Measurements from ENCODE around the gene DPP6.

Gene DPP6

GRCh38 chr7:154753226-154753625 is 701.0 kb downstream of the DPP6 start:
- Histone ChIP-seq H3K4me3 (ENCODE audit: low read length) (no peak overlapping the region), H3K27ac (ENCODE audit: low read length) (no peak overlapping the region), H3K9ac (ENCODE audit: low read depth, low read length) (no peak overlapping the region), H3K36me3 (ENCODE audit: insufficient read depth, low read depth, low read length) (no peaks in the 10 kb centered on the region), H3K9me3 (ENCODE audit: insufficient read depth, low read depth, low read length) (no peaks in the 10 kb centered on the region), H3K27me3 (ENCODE audit: insufficient read depth, low read length) (no peaks in the 10 kb centered on the region), H3K4me1 (ENCODE audit: insufficient read depth, low read length) (no peaks in the 10 kb centered on the region)

- H3K9ac ChIP-seq (ENCODE audit: low read depth, low read length): no peak overlapping the region
- no peaks in the 10 kb centered on the region for H3K4me1 ChIP-seq (ENCODE audit: insufficient read depth, low read length)
- no peak overlapping the region for H3K4me3 ChIP-seq (ENCODE audit: low read length)
- H3K36me3 ChIP-seq (ENCODE audit: insufficient read depth, low read depth, low read length): no peaks in the 10 kb centered on the region
- no peaks in the 10 kb centered on the region for H3K27me3 ChIP-seq (ENCODE audit: insufficient read depth, low read length)
- no peak overlapping the region for H3K27ac ChIP-seq (ENCODE audit: low read length)
- H3K9me3 ChIP-seq (ENCODE audit: insufficient read depth, low read depth, low read length): no peaks in the 10 kb centered on the region
Observed at GRCh38 chr7:154757756-154758155, 705.6 kb downstream of the DPP6 start.

DNA sequence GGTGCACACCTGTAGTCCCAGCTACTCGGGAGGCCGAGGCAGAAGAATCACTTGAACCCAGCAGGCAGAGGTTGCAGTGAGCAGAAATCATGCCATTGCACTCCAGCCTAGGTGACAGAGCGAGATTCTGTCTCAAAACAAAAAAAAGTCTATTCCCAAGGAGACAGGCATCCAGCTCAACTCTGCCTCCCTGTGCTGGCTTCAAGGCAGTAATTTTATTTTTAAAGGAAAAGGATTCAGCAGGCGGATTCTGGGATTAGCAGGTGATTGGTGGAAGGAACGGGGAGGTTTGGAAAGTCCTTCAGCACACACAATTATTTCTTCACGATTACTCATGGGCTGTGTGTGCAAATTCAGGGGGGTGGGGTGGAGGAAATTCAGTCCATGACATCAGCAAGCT is 707.8 kb downstream of the DPP6 start:
- no peak overlapping the region for H3K9ac ChIP-seq (ENCODE audit: low read depth, low read length)
- no peaks in the 10 kb centered on the region for H3K27me3 ChIP-seq (ENCODE audit: insufficient read depth, low read length)
- peaks cover 10% of the 10 kb centered on the region; the same call in 1 of the 2 replicates for H3K4me1 ChIP-seq (ENCODE audit: insufficient read depth, low read length)
- H3K4me3 ChIP-seq (ENCODE audit: low read length): no peak overlapping the region
- H3K36me3 ChIP-seq (ENCODE audit: insufficient read depth, low read depth, low read length): no peaks in the 10 kb centered on the region
- no peaks in the 10 kb centered on the region for H3K9me3 ChIP-seq (ENCODE audit: insufficient read depth, low read depth, low read length)
- no peak overlapping the region for H3K27ac ChIP-seq (ENCODE audit: low read length)

- Histone ChIP-seq H3K27me3 (ENCODE audit: insufficient read depth, low read length) (no peaks in the 10 kb centered on the region), H3K36me3 (ENCODE audit: insufficient read depth, low read depth, low read length) (no peaks in the 10 kb centered on the region), H3K9ac (ENCODE audit: low read depth, low read length) (no peak overlapping the region), H3K4me3 (ENCODE audit: low read length) (peak overlapping the region; percentile 12; the same call in 1 of the 2 replicates), H3K9me3 (ENCODE audit: insufficient read depth, low read depth, low read length) (no peaks in the 10 kb centered on the region), H3K27ac (ENCODE audit: low read length) (no peak overlapping the region), H3K4me1 (ENCODE audit: insufficient read depth, low read length) (peaks cover 20% of the 10 kb centered on the region; the same call in 1 of the 2 replicates)
Observed at GRCh38 chr7:154765118-154765517, 712.9 kb downstream of the DPP6 start.

- Histone ChIP-seq H3K27me3 (ENCODE audit: insufficient read depth, low read length) (no peaks in the 10 kb centered on the region), H3K9me3 (ENCODE audit: insufficient read depth, low read depth, low read length) (no peaks in the 10 kb centered on the region), H3K4me3 (ENCODE audit: low read length) (no peak overlapping the region), H3K9ac (ENCODE audit: low read depth, low read length) (no peak overlapping the region), H3K27ac (ENCODE audit: low read length) (no peak overlapping the region), H3K36me3 (ENCODE audit: insufficient read depth, low read depth, low read length) (no peaks in the 10 kb centered on the region), H3K4me1 (ENCODE audit: insufficient read depth, low read length) (peaks cover 20% of the 10 kb centered on the region; the same call in 1 of the 2 replicates)
Observed at GRCh38 chr7:154767142-154767541, 714.9 kb downstream of the DPP6 start.

- Histone ChIP-seq H3K9me3 (ENCODE audit: insufficient read depth, low read depth, low read length) (no peaks in the 10 kb centered on the region), H3K4me1 (ENCODE audit: insufficient read depth, low read length) (peaks cover 20% of the 10 kb centered on the region; the same call in 1 of the 2 replicates), H3K27me3 (ENCODE audit: insufficient read depth, low read length) (no peaks in the 10 kb centered on the region)
Observed at GRCh38 chr7:154767821-154768415, 715.7 kb downstream of the DPP6 start.

DNA sequence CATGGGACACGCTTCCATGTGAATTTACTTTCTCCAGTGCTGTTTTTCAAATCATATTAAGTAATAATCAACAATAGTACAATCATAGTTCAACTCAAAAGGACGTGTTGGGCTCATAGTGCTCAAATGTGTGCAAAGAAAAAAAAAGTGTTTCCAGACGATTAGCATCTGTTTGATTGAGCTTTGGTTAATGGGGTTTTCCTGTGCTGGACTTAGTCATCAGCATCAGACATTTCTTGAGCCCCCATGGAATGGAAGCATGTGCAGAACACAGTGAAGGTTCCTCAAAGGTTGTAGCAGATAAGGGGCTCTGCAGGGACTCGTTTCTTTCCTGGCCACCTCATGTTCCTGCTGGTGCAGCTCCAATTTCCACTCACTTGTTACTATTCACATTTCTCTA is 716.8 kb downstream of the DPP6 start:
- Histone ChIP-seq H3K27ac (ENCODE audit: low read length) (no peak overlapping the region), H3K36me3 (ENCODE audit: insufficient read depth, low read depth, low read length) (no peaks in the 10 kb centered on the region), H3K9me3 (ENCODE audit: insufficient read depth, low read depth, low read length) (no peaks in the 10 kb centered on the region), H3K4me3 (ENCODE audit: low read length) (no peak overlapping the region), H3K4me1 (ENCODE audit: insufficient read depth, low read length) (peaks cover 20% of the 10 kb centered on the region; the same call in 1 of the 2 replicates), H3K9ac (ENCODE audit: low read depth, low read length) (no peak overlapping the region), H3K27me3 (ENCODE audit: insufficient read depth, low read length) (no peaks in the 10 kb centered on the region)

More at GRCh38 chr7:154767821-154768415, 715.7 kb downstream of the DPP6 start:
- no peaks in the 10 kb centered on the region for H3K36me3 ChIP-seq (ENCODE audit: insufficient read depth, low read depth, low read length)
- no peak overlapping the region for H3K9ac ChIP-seq (ENCODE audit: low read depth, low read length)
- no peak overlapping the region for H3K27ac ChIP-seq (ENCODE audit: low read length)
- no peak overlapping the region for H3K4me3 ChIP-seq (ENCODE audit: low read length)

DNA sequence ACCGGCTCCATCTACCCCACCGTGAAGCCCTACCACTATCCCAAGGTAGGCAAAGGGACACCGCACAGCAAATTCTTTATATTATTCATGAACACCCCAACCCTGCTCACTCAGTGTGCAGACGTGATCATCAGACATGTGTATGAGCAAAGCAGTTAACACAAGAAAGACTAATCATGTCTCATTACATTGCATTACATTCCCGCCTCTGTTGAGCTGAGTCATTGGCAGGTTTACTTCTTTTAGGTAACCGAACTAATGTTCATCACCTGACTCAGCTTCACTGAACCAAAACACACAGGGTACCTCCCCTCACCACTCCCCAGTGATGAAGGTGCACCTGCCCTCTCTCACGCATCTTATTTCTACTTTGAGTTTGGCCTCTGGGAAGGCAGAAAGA is 717.3 kb downstream of the DPP6 start:
- Histone ChIP-seq H3K27ac (ENCODE audit: low read length) (no peak overlapping the region), H3K9ac (ENCODE audit: low read depth, low read length) (no peak overlapping the region), H3K4me1 (ENCODE audit: insufficient read depth, low read length) (peaks cover 15% of the 10 kb centered on the region; the same call in 1 of the 2 replicates), H3K4me3 (ENCODE audit: low read length) (no peak overlapping the region), H3K9me3 (ENCODE audit: insufficient read depth, low read depth, low read length) (no peaks in the 10 kb centered on the region), H3K36me3 (ENCODE audit: insufficient read depth, low read depth, low read length) (no peaks in the 10 kb centered on the region), H3K27me3 (ENCODE audit: insufficient read depth, low read length) (no peaks in the 10 kb centered on the region)

- H3K9me3 ChIP-seq (ENCODE audit: insufficient read depth, low read depth, low read length): no peaks in the 10 kb centered on the region
- no peaks in the 10 kb centered on the region for H3K36me3 ChIP-seq (ENCODE audit: insufficient read depth, low read depth, low read length)
- H3K4me3 ChIP-seq (ENCODE audit: low read length): no peak overlapping the region
- H3K27ac ChIP-seq (ENCODE audit: low read length): no peak overlapping the region
- H3K4me1 ChIP-seq (ENCODE audit: insufficient read depth, low read length): peaks cover 6% of the 10 kb centered on the region; the same call in 1 of the 2 replicates
- H3K9ac ChIP-seq (ENCODE audit: low read depth, low read length): no peak overlapping the region
- no peaks in the 10 kb centered on the region for H3K27me3 ChIP-seq (ENCODE audit: insufficient read depth, low read length)
Observed at GRCh38 chr7:154770361-154770760, 718.2 kb downstream of the DPP6 start.

GRCh38 chr7:154770962-154771361 is 718.8 kb downstream of the DPP6 start:
- no peak overlapping the region for H3K27ac ChIP-seq (ENCODE audit: low read length)
- H3K36me3 ChIP-seq (ENCODE audit: insufficient read depth, low read depth, low read length): no peaks in the 10 kb centered on the region
- H3K9ac ChIP-seq (ENCODE audit: low read depth, low read length): no peak overlapping the region
- H3K9me3 ChIP-seq (ENCODE audit: insufficient read depth, low read depth, low read length): no peaks in the 10 kb centered on the region
- 0 out of 2 replicates have a peak, but pooled peaks cover under 1% of the 10 kb centered on the region for H3K4me1 ChIP-seq (ENCODE audit: insufficient read depth, low read length)
- H3K27me3 ChIP-seq (ENCODE audit: insufficient read depth, low read length): no peaks in the 10 kb centered on the region
- no peak overlapping the region for H3K4me3 ChIP-seq (ENCODE audit: low read length)

- Histone ChIP-seq H3K9ac (ENCODE audit: low read depth, low read length) (no peak overlapping the region), H3K4me1 (ENCODE audit: insufficient read depth, low read length) (no peaks in the 10 kb centered on the region), H3K9me3 (ENCODE audit: insufficient read depth, low read depth, low read length) (no peaks in the 10 kb centered on the region), H3K4me3 (ENCODE audit: low read length) (no peak overlapping the region), H3K36me3 (ENCODE audit: insufficient read depth, low read depth, low read length) (no peaks in the 10 kb centered on the region), H3K27me3 (ENCODE audit: insufficient read depth, low read length) (no peaks in the 10 kb centered on the region), H3K27ac (ENCODE audit: low read length) (no peak overlapping the region)
Observed at GRCh38 chr7:154774303-154774969, 722.2 kb downstream of the DPP6 start.

GRCh38 chr7:154775681-154776080 is 723.5 kb downstream of the DPP6 start:
- Histone ChIP-seq H3K4me3 (ENCODE audit: low read length) (no peak overlapping the region), H3K27me3 (ENCODE audit: insufficient read depth, low read length) (no peaks in the 10 kb centered on the region), H3K9me3 (ENCODE audit: insufficient read depth, low read depth, low read length) (no peaks in the 10 kb centered on the region), H3K36me3 (ENCODE audit: insufficient read depth, low read depth, low read length) (no peaks in the 10 kb centered on the region), H3K4me1 (ENCODE audit: insufficient read depth, low read length) (no peaks in the 10 kb centered on the region; the same call in 1 of the 2 replicates), H3K27ac (ENCODE audit: low read length) (no peak overlapping the region), H3K9ac (ENCODE audit: low read depth, low read length) (no peak overlapping the region)
